GM19239 (cell line): ENCODE measurements around the gene AGBL2.
"Not testable (repeated sequence)": the region's sequence is repeated elsewhere in the genome, so short reads cannot be mapped to it uniquely, and the experiment has no call there.

Experiments used
- DNase-seq: peaks from one replicate; pipeline ENCODE4 v3.0.0; 2011; ENCODE audit warnings: low spot score; ENCODE audit not compliant: insufficient read length
- FAIRE-seq: peaks from 2 replicates; lab custom pipeline; 2011; peaks lifted over from hg19 to GRCh38; lab: Jason Lieb, UNC

The AGBL2 gene

GRCh38 chr11:47642099-47642855 lies 72.9 kb downstream of the AGBL2 start, which contains the start of gene MTCH2:
Gene MTCH2 (minus strand): TSS chr11:47642559. CDS start chr11:47642465, 94 bp downstream.
- DNase-seq, result peak; percentile 84
- FAIRE-seq, result peak; percentile 90

GRCh38 chr11:47641600-47642098 lies 73.5 kb downstream of the AGBL2 start:
- no peak for FAIRE-seq
- no peak for DNase-seq

DNA sequence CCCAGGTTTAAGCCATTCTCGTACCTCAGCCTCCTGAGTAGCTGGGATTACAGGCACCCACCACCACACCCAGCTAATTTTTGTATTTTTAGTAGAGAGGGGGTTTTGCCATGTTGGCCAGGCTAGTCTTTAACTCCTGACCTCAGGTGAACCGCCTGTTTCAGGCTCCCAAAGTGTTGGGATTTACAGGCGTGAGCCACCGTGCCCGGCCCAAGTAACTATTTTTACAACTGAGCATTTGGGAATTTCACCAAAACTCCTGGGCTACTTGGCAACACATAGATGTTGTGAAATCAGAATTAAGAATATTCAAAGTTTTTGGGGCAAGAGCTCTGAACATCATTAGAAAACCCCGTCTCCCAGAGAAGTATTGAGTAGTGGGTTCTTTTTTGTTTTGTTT lies 74.7 kb downstream of the AGBL2 start:
- FAIRE-seq, DNase-seq: not testable (repeated sequence)

GRCh38 chr11:47636331-47636730 lies 78.8 kb downstream of the AGBL2 start:
- DNase-seq, FAIRE-seq: not testable (repeated sequence)

DNA sequence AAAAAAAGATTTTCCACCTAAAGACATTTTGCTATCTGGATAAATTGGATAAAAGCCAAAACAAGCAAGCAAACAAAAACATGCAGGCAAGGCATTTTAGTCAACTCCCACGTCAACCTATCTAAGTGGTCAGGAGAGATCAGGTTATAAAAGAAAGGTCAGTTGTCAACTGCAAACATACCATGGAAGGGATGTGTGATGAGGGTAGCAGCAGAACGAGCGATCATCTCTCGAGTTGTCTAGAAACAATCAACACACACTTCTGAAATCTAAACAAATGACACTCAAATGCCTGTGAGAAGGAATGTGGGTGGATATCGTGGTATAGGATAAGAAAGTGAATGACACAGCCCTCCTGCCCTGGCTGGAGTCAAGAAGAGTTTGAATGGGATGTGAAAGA lies 83.7 kb downstream of the AGBL2 start:
- DNase-seq (no peak), FAIRE-seq (no peak)

- FAIRE-seq, result no peak
- no peak for DNase-seq
Measured at GRCh38 chr11:47628026-47628425, 87.1 kb downstream of the AGBL2 start.

DNA sequence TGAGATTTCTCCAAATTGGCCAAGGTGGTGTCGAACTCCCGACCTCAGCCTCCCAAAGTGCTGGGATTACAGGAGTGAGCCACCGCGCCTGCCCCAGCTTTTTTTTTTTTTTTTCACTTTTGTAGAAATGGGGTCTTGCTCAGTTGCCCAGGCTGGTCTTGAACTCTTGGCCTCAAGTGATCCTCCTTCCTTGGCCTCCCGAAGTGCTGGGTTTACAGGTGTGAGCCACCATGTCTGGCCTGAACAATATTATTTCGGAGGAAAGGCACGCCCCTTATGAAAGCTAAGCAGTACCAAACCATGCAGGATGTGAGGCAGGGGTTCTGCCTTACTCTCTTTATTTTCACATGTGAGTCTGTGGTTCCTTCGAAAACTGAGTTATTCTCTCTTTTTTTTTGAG lies 88.9 kb downstream of the AGBL2 start:
- DNase-seq (no peak), FAIRE-seq (no peak)

DNA sequence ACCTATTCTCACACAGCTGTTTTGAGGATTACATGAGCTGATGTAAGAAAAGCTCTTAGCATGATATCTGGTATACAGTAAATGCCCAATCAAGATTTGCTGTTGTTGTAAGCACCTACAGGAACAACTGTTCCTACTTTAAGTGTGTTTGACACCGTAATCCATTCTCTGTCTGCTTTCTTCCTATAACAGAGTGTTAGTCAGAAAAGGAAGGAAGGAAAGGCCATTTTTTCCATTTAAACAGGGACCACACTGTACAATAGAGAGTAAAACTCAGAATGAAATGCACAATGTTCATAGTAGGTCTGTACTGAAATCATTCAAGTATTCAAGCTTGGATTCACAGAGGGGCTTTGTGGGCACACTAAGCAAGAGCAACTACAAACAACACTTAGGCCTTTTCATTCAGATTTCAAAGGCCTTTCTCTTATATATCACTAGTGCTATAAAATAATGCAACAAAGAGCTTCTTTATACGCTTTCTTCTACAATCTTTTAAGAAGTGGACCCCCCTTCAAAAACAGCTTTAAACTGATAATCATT lies 94.3 kb downstream of the AGBL2 start:
- no peak for FAIRE-seq

GRCh38 chr11:47617417-47617809 lies 97.8 kb downstream of the AGBL2 start:
- DNase-seq, result no peak

More for the DNA sequence above, 94.3 kb downstream of the AGBL2 start:
- DNase-seq, result no peak

DNA sequence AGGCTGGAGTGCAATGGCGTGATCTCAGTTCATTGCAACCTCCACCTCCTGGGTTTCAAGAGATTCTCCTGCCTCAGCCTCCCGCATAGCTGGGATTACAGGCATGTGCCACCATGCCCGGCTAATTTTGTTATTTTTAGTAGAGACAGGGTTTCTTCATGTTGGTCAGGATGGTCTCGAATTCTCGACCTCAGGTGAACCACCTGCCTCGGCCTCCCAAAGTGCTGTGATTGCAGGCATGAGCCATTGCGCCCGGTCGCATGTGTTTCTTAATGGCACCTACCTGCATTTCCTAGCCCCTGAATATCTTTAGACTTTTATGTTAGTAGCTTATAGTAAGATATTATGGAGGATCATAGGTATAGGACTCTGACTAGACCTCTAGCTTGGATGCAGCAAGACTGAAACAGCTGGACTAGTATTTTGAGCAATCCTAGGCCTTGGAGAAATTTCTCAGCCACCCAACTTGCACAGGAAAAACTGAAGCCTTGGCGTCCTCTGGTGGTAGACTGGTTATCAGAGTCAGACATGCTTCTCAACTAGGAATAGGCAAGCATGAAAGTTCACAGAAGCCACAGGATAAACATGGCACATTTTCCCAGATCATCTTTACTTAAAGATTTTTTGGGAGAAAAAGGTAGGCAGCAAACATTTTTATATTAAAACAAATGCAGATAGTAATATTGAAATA lies 98.3 kb downstream of the AGBL2 start:
- peak; percentile 73 for FAIRE-seq
- no peak for DNase-seq

More at GRCh38 chr11:47617417-47617809, 97.8 kb downstream of the AGBL2 start:
- no peak for FAIRE-seq

GRCh38 chr11:47615249-47615648 lies 99.9 kb downstream of the AGBL2 start:
- FAIRE-seq (no peak), DNase-seq (no peak)

DNA sequence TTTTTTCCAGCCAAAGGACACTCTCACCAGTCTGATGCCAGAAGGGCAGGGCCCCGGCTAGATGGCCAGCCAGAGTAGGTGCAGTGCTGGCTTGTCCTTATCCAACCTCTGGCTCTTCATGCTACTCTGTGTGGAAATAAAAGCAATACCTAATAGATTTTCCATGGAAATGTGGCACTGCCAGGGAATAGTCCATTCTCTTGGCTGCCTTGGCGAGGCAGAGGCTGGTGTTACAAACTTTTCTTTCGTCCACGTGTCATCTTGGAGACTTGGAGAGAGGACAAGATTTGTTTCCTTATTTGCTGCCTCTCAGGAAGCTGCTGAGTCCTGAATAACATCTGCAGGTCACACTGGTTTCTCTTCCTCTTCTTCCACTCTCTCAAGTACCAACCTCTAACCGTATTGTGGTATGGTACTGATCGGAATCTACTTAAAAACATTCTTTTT lies 103.8 kb downstream of the AGBL2 start:
- DNase-seq (no peak), FAIRE-seq (peak; percentile 35)

GRCh38 chr11:47609675-47610074 lies 105.5 kb downstream of the AGBL2 start:
- FAIRE-seq, result no peak
- no peak for DNase-seq
